ENCODE results near the gene FGR. TPM values are rescaled to one million over a fixed set of nuclear protein-coding genes. Genes with fewer than 3 reads are reported as not detected.
"Not testable (repeated sequence)": the region's sequence is repeated elsewhere in the genome, so short reads cannot be mapped to it uniquely, and the experiment has no call there.

FGR gene
- polyA plus RNA-seq (ENCODE audit: insufficient read length in 10 of 10), result 1 to 10 TPM; 1.1 to 3.3 (median 2.2) TPM
- long read RNA-seq, donor 1, partial matches to known transcripts, result 0 of 1 reads
- long read RNA-seq, donor 1, other reads (novel, unspliced or antisense), result 0 of 1 reads
- long read RNA-seq, donor 2, result 0 reads
- long read RNA-seq, donor 3, result 0 reads
- long read RNA-seq, donor 4, result 0 reads
- long read RNA-seq, donor 5, result 0 reads
- long read RNA-seq, donor 6, result 0 reads
- long read RNA-seq, donor 7, result 0 reads
- long read RNA-seq, donor 8, result 0 reads
- long read RNA-seq, donor 9, result 0 reads

- DNase-seq, result no peak
Observed at GRCh38 chr1:27634985-27635367, at the start of gene FGR. TSS of gene FGR (minus strand) at chr1:27635185. CDS start at chr1:27623916, 11,269 bp downstream.

GRCh38 chr1:27684176-27684575 is 49.2 kb upstream of the FGR start:
- no peak for DNase-seq

- no peak for DNase-seq
Observed at GRCh38 chr1:27682351-27682944, 47.5 kb upstream of the FGR start.

GRCh38 chr1:27681580-27681979 is 46.6 kb upstream of the FGR start:
- DNase-seq, result not testable (repeated sequence)

- DNase-seq, result not testable (repeated sequence)
Observed at GRCh38 chr1:27680225-27680791, 45.3 kb upstream of the FGR start.

GRCh38 chr1:27678747-27679146 is 43.8 kb upstream of the FGR start:
- DNase-seq, result no peak

GRCh38 chr1:27676410-27676809 is 41.4 kb upstream of the FGR start:
- DNase-seq, result no peak

GRCh38 chr1:27672750-27673112 is 37.7 kb upstream of the FGR start:
- DNase-seq, result no peak

- DNase-seq, result peak; percentile 93 to 96 (median 96)
Observed at GRCh38 chr1:27671964-27672749, 37.2 kb upstream of the FGR start, which contains the start of gene IFI6. TSS of gene IFI6 (minus strand) at chr1:27672192. CDS start at chr1:27669314, 2,878 bp downstream.

- no peak for DNase-seq
Observed at GRCh38 chr1:27669876-27670275, 34.9 kb upstream of the FGR start.

GRCh38 chr1:27668808-27669723 is 34.1 kb upstream of the FGR start:
- peak in 2 of 3 donors; percentile 79 to 89 for DNase-seq

GRCh38 chr1:27668121-27668807 is 33.3 kb upstream of the FGR start:
- no peak for DNase-seq

GRCh38 chr1:27666791-27667254 is 31.8 kb upstream of the FGR start:
- DNase-seq, result no peak

GRCh38 chr1:27666294-27666693 is 31.3 kb upstream of the FGR start:
- DNase-seq, result no peak

- DNase-seq, result no peak
Observed at GRCh38 chr1:27665016-27665651, 30.1 kb upstream of the FGR start.

- DNase-seq, result no peak
Observed at GRCh38 chr1:27664291-27664690, 29.3 kb upstream of the FGR start.

GRCh38 chr1:27662707-27663393 is 27.9 kb upstream of the FGR start:
- DNase-seq, result peak; percentile 87 to 92 (median 89)

- DNase-seq, result no peak
Observed at GRCh38 chr1:27662261-27662660, 27.3 kb upstream of the FGR start.

- DNase-seq, result no peak
Observed at GRCh38 chr1:27661412-27662075, 26.6 kb upstream of the FGR start.

All from muscle of back (tissue), 13 donors.